ENCODE data around the gene PSEN2. TPM values are rescaled to one million over a fixed set of nuclear protein-coding genes. Genes with fewer than 3 reads are reported as not detected.

Gene PSEN2
- total and polyA plus RNA-seq, 10 of the 15 experiments (the other 5 are each of a cell fraction or from before 2014, with no cell fraction given): 0.90 to 13.3 (median 7.0) TPM

- no peak for TF ChIP-seq BCLAF1 (IDR thresholded peaks at IDR 0.05)
- TF ChIP-seq CHD1 (IDR thresholded peaks at IDR 0.05; ENCODE audit: low read depth, low read length): no peak
- TF ChIP-seq SKIL (IDR thresholded peaks at IDR 0.05; ENCODE audit: low read depth, poor library complexity, severe bottlenecking): no peak
- no peak for TF ChIP-seq ZNF622 (IDR thresholded peaks at IDR 0.05)
- no peak for TF ChIP-seq SREBF1 (IDR thresholded peaks at IDR 0.05; ENCODE audit: low read length)
- TF ChIP-seq ZNF592 (IDR thresholded peaks at IDR 0.05): no peak
- peak; percentile 11 for TF ChIP-seq MEF2B (IDR thresholded peaks at IDR 0.05; ENCODE audit: partially characterized antibody, poor library complexity, severe bottlenecking)
- no peak for TF ChIP-seq FOXM1 (IDR thresholded peaks at IDR 0.05; ENCODE audit: low read depth, low read length)
- TF ChIP-seq ZNF384 (IDR thresholded peaks at IDR 0.05; ENCODE audit: borderline replicate concordance, low read depth, low read length): no peak
- TF ChIP-seq ATF2 (IDR thresholded peaks at IDR 0.05; ENCODE audit: low read length): no peak
- peak; percentile 8; the same call in 1 of the 2 replicates for TF ChIP-seq CBX5 (IDR thresholded peaks at IDR 0.05; ENCODE audit: low read depth)
- TF ChIP-seq RELB (IDR thresholded peaks at IDR 0.05; ENCODE audit: low read depth): peak; percentile 56; the same call in 1 of the 2 replicates
- no peak for TF ChIP-seq ZBTB4 (CRISPR knock-in tag; IDR thresholded peaks at IDR 0.05)
Measured at GRCh38 chr1:226939438-226940028, 69.1 kb downstream of the PSEN2 start (continued).

Data from GM12878 (cell line).